Left lung (tissue), 10 donors: ENCODE results near the gene CIITA. TPM values are rescaled to one million over a fixed set of nuclear protein-coding genes. Genes with fewer than 3 reads are reported as not detected.
A peak's percentile ranks its signal among the peaks of the same experiment; 100 is the strongest.

Experiments
- ATAC-seq: fragments of 200-7000 bp; cut with Tn5 transposase; one replicate; pipeline ENCODE4 v1.9.1; 2020; ENCODE audit warnings: moderate library complexity
- DNase-seq, 4 donors: peaks; one replicate each; pipeline ENCODE4 v3.0.0-alpha.2; 2013 to 2020
- H3K27ac ChIP-seq, 2 donors: fragments of 200-600 bp; sonication (generic) in 1 of 2; one replicate each; pipeline versions ENCODE4 v1.5.0 to v1.8.0; 2020 to 2021
- H3K27me3 ChIP-seq, 2 donors: fragments of 200-600 bp; sonication (generic) in 1 of 2; one replicate each; pipeline versions ENCODE4 v1.5.0 to v1.8.0; 2020 to 2021
- H3K36me3 ChIP-seq, 2 donors: fragments of 200-600 bp; sonication (generic) in 1 of 2; one replicate each; pipeline versions ENCODE4 v1.5.0 to v1.8.0; 2020 to 2021
- H3K4me1 ChIP-seq, 2 donors: fragments of 200-600 bp; one replicate each; pipeline ENCODE4 v1.8.0; 2021
- H3K4me3 ChIP-seq, 2 donors: fragments of 200-600 bp; sonication (generic) in 1 of 2; one replicate each; pipeline versions ENCODE4 v1.5.0 to v1.8.0; 2020 to 2021; ENCODE audit warnings: mild to moderate bottlenecking in 1 of 2
- H3K9me3 ChIP-seq, 2 donors: fragments of 200-600 bp; sonication (generic) in 1 of 2; one replicate each; pipeline versions ENCODE4 v1.5.0 to v1.8.0; 2020 to 2021
- CTCF ChIP-seq, 2 donors: fragments of 200-600 bp; sonication (generic) in 1 of 2; IDR thresholded peaks; one replicate each; pipeline versions ENCODE4 v1.5.0 to v1.8.0; 2021; ENCODE audit warnings: antibody characterized with exemption in 2 of 2
- intact Hi-C, 2 donors: fragments of 100-400 bp; cut with DNase I; formaldehyde crosslinking; loops; one replicate each; pipeline versions ENCODE4 v1.11.2 to v1.14.2; 2022
- polyA plus RNA-seq, 6 donors: library from polyadenylated mRNA; unstranded; fragments of 120-200 nt; gene quantifications; one replicate each; pipeline ENCODE4 v1.2.1, GENCODE V29; 2013; ENCODE audit not compliant: insufficient read length in 6 of 6
- total RNA-seq, 2 donors: library from RNA; stranded (reverse); fragmentation: NEBNext Ultra II Directional; extraction: Animal tissue kit (Norgen Biotek cat#: 25700); gene quantifications; one replicate each; pipeline ENCODE4 v1.2.1, GENCODE V29; 2021
- donor health status: DM: no; HTN: yes; CAD: no.
- donor health status: DM: no; HTN: no; CAD: no.

The CIITA gene
- total and polyA plus RNA-seq, 8 donors: 2.6 to 49.0 (median 5.8) TPM

DNA sequence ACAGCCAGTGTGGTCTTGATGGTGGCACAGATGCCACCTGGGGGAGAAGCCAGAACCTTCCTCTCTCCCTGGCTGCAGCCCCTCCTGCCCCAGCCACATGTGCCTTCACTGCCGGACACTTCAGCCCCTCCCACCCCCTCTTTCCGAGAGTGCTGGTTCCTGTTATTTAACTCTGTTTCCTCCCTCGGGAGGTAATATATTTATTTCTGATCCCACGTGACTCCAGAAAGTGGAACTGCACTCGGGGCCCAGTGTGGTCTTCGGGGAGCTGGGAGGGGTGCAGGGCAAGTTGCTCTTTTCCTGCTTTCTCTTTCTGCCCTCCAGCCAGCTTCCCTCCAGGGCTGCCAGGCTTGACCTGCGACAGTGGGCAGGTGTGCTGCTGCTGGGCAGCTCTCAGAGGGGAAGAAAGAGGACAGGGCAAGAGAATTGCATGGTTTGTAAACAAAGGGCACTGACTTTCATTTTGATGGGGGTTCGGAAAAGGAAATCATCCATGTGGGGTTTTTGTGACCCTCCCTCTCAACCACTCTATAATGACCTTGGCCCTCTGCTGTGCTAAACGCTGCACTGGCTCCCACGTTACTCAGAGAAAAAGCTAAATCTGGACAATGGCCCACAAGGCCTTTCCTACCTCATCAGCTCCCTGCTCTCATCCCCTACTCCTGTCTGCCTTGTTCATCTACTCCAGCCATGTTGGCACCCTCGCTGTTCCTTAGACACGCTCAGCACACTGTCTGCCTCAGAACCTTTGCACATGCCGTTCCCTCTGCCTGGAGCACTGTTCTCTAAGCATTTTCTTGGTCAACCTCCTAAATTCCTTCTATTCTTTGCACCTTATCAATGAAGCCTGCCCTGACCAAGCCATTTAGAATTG is 8.2 kb upstream of the CIITA start:
- TF ChIP-seq CTCF (IDR thresholded peaks at IDR 0.05): no peak
- H3K9me3 ChIP-seq: no peaks in the 10 kb centered on the region
- peak in 3 of 4 donors; percentile 33 to 77 (median 71) for DNase-seq
- no peaks in the 10 kb centered on the region for H3K27me3 ChIP-seq
- intact Hi-C loops: no loop called here
- H3K36me3 ChIP-seq: no peaks in the 10 kb centered on the region
- H3K4me3 ChIP-seq: peak overlapping the region in 1 of 2 donors; percentile 10
- H3K27ac ChIP-seq: peak overlapping the region; percentile 75 to 84
- ATAC-seq: peak; percentile 54
- peaks cover 6 to 69% of the 10 kb centered on the region in 2 donors for H3K4me1 ChIP-seq

GRCh38 chr16:10870137-10870776 is 6.7 kb upstream of the CIITA start:
- Histone ChIP-seq H3K27me3 (no peaks in the 10 kb centered on the region), H3K9me3 (no peaks in the 10 kb centered on the region), H3K36me3 (no peaks in the 10 kb centered on the region), H3K4me1 (peaks cover 6 to 69% of the 10 kb centered on the region in 2 donors), H3K4me3 (no peak overlapping the region), H3K27ac (peak overlapping the region; percentile 62 to 84)
- DNase-seq: no peak
- no peak for ATAC-seq
- no peak for TF ChIP-seq CTCF (IDR thresholded peaks at IDR 0.05)
- intact Hi-C loops: no loop called here

DNA sequence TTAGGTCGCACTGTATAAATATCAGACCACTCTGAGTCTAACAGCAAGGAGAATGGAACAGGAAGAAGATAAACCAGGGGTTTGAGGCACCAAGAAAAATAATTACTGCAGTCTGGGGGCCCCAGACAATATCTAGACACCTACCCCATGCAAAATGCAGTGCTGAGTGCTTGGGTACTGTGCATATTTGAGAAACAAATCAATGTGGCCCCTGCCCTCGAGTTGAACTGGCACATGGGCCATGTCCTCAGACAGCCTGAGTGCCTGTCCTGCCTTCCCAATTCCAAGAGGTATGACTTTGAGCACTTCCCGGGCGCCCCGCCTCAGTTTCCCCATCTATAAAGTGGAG is 6.2 kb upstream of the CIITA start:
- H3K27ac ChIP-seq: peak overlapping the region; percentile 62 to 84
- no peaks in the 10 kb centered on the region for H3K9me3 ChIP-seq
- ATAC-seq: no peak
- no peaks in the 10 kb centered on the region for H3K27me3 ChIP-seq
- TF ChIP-seq CTCF (IDR thresholded peaks at IDR 0.05): no peak
- no peak for DNase-seq
- H3K4me3 ChIP-seq: no peak overlapping the region
- H3K36me3 ChIP-seq: no peaks in the 10 kb centered on the region
- intact Hi-C loops: no loop called here
- H3K4me1 ChIP-seq: peaks cover 6 to 70% of the 10 kb centered on the region in 2 donors

DNA sequence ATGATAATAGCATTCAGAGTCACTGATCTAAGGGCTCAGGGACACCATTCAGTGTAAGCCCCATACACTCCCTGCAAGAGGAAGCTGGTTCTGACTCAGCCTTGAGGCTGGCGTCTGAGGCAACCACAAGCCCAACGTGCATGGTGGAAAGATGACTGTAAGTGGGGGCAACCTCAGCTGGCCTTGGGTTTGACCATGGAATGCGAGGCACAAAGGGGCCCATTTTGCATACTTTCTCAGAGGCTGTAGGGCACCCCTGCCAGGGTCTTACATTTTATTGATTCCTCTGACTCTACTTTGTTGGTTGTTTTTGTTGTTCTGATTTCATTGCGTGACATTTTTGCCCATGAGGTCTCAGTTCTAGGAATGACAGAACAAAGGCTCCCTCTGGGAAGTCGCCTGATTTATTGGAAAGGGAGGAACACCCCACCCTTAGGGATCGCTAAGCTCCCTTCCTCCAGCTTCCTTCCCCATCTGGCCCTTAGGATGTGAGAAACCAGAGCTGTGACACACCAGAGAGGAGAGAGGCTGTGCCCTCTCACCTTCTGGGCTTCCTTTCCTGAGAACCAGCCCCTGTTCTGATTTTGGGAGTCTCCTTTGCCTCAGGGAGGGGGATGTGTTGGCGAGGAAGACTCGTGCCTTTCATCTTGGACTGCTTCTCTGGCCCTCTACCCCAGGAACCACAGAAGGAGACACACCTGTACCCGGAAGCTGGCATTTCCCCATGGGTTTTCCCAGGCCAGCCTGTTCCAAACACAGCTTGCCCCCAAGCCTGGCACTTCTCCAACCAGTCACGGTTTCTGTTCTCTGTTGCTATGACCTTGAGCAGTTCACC is 5.6 kb upstream of the CIITA start:
- peak in 2 of 4 donors; percentile 79 to 87 for DNase-seq
- H3K27ac ChIP-seq: peak overlapping the region; percentile 62 to 84
- peaks cover 6 to 70% of the 10 kb centered on the region in 2 donors for H3K4me1 ChIP-seq

More for the DNA sequence above, 5.6 kb upstream of the CIITA start:
- no peak for TF ChIP-seq CTCF (IDR thresholded peaks at IDR 0.05)
- Histone ChIP-seq H3K9me3 (no peaks in the 10 kb centered on the region), H3K4me3 (no peak overlapping the region), H3K36me3 (no peaks in the 10 kb centered on the region), H3K27me3 (no peaks in the 10 kb centered on the region)
- intact Hi-C loops: no loop called here
- peak; percentile 76 for ATAC-seq
